ENCODE results near the gene SRGAP1.
A peak's percentile ranks its signal among the peaks of the same experiment; 100 is the strongest.

Gene SRGAP1

DNA sequence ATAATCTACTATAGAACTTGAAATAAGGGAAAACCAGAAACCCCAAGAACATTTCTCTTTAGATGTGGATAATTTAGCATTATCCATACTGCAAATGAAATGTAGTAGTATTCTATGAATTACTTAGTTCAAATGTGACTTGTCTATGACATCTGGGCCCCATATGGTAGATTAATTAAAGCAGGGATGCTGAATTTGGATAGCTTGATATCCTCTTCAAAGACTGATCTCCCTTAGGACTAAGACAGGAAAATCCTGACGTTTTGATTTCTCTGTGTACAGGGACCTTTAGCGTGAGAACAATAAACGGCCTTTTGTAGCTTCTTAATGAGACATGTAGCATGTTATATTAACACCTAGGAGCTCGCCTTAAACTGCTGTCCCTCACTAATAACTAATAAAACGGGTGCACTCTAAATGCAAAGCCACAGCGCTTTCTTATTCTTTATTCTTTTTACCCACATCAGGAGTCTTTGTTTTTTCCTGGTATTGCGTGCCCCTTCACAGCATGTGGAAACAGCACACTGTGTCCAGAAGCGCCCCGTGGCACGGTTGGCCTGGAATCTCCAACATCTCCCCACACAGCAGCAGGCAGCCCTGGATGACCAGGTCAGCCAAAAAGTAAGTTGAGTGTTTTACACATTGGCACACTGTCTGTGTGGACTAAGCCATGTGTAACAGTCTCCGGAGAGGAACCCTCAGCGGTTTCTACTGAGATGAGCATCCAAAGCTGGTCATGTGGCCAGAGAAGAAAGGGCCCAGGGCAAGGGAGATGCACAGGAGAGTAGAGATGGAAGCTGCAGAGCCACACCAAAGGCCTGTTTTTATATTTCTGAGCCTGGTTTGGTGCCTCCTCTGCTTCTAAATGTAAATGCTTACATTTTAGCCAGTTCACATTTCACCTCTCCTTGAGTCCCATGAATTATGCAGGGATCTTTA, 93.1 kb downstream of the SRGAP1 start:
- DNase-seq (ENCODE audit: low spot score), result no peak

GRCh38 chr12:63940310-63941005, 96.0 kb downstream of the SRGAP1 start:
- peak; percentile 69 for DNase-seq (ENCODE audit: low spot score)

- DNase-seq (ENCODE audit: low spot score), result no peak
Measured at GRCh38 chr12:63941166-63941800, 96.8 kb downstream of the SRGAP1 start.

DNA sequence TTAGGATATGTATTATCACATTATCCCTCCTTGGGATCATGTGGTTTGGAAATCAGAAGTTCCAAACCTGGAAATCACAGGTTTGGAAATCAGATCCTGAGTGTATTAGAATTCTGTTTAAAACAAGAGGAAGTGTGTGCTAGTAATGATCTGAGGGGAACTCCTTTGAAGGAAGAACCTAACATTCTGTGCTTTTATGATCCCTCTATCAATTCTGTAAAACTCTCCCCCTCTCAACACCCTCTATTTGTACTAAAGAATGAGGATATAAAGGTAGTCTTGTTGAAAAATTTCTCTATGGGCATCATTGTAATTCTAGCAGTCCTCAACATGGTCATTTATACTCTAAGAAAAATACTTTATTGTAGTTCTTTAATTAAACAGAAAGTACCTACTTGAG, 97.4 kb downstream of the SRGAP1 start:
- no peak for DNase-seq (ENCODE audit: low spot score)

DNA sequence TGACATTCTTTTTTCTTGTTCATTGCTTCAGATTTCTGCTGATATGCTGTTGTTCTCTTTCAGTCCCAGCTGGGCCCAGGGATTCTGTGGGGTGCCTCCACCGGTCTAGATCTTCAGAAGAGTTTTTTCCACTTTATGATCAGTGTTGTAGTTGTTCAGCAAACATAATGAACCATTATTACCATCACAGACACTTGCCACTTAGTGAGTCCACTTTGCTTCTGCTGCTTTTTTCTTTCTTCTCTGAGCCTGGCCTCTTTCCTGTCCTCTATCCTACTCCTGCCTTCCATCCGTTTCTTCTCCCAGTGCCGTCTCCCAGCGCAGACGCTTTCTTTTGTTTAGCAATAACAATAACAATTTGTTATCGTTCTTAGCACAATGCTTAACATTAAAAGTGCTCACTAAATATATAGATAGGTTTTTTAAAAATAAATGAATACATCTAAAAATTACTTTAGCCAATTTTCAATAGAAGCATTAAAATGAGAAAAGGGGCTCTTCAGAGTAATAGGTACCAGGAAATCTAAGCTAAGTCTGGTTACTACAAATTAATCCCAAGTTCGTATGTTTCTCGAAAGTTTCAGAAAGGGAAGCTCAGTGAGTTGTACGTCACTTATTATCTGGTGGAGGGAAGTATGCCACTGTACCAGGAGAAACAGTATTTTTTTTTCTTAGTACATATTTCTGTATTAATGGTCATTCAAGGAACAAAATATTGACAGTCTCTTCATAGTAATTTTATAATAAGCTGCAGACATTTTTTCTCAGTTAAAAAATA, 98.2 kb downstream of the SRGAP1 start:
- no peak for DNase-seq (ENCODE audit: low spot score)

- no peak for DNase-seq (ENCODE audit: low spot score)
Measured at GRCh38 chr12:63944034-63944579, 99.6 kb downstream of the SRGAP1 start.

- no peak for DNase-seq (ENCODE audit: low spot score)
Measured at GRCh38 chr12:63944586-63945228, 100.2 kb downstream of the SRGAP1 start.

GRCh38 chr12:63945777-63946176, 101.3 kb downstream of the SRGAP1 start:
- DNase-seq (ENCODE audit: low spot score), result no peak

- DNase-seq (ENCODE audit: low spot score), result no peak
Measured at GRCh38 chr12:63948211-63948610, 103.7 kb downstream of the SRGAP1 start.

GRCh38 chr12:63949902-63950301, 105.4 kb downstream of the SRGAP1 start:
- DNase-seq (ENCODE audit: low spot score), result peak; percentile 72

GRCh38 chr12:63952995-63953394, 108.5 kb downstream of the SRGAP1 start:
- DNase-seq (ENCODE audit: low spot score), result no peak

- no peak for DNase-seq (ENCODE audit: low spot score)
Measured at GRCh38 chr12:63955831-63956666, 111.5 kb downstream of the SRGAP1 start.

- no peak for DNase-seq (ENCODE audit: low spot score)
Measured at GRCh38 chr12:63957496-63957895, 113.0 kb downstream of the SRGAP1 start.

- DNase-seq (ENCODE audit: low spot score), result no peak
Measured at GRCh38 chr12:63958876-63959580, 114.5 kb downstream of the SRGAP1 start.

DNA sequence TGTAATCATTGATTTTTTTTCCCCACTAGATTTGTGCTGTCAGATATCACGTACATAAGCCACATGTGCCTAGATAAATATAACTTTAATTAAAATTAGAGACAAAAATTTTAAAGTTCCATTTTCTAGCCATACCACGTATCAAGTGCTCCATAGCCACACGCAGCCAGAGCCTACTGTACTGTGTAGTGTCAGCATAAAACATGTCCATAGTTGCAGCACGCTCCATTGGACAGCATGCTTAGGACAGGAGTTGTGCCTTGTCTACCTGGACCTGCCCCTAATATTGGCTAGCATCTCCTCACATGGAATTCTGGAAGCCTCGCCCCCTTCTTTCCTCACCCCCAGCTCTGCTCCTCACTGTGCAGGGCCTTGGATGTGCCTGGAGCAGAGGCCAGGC, 116.5 kb downstream of the SRGAP1 start:
- DNase-seq (ENCODE audit: low spot score), result no peak

- no peak for DNase-seq (ENCODE audit: low spot score)
Measured at GRCh38 chr12:63961543-63961942, 117.0 kb downstream of the SRGAP1 start.

DNA sequence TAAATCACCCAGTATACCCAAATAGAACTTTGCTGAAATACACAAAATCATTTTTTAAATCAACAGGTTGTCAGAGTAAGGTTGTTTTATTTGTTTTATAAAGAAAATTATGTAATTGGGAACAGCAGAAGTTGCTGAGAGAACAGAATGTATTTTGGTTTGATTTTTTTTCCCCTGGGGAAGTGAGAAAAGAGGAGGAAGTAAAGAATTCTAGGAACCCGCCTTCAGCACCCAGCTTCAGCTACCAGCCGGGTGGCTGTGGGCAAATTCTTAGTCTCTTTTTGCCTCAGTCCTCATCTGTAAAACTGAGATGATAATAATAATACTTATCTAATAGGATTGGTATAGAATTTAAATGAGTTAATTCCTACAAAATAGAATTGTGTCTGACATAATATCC, 119.4 kb downstream of the SRGAP1 start:
- no peak for DNase-seq (ENCODE audit: low spot score)

DNA sequence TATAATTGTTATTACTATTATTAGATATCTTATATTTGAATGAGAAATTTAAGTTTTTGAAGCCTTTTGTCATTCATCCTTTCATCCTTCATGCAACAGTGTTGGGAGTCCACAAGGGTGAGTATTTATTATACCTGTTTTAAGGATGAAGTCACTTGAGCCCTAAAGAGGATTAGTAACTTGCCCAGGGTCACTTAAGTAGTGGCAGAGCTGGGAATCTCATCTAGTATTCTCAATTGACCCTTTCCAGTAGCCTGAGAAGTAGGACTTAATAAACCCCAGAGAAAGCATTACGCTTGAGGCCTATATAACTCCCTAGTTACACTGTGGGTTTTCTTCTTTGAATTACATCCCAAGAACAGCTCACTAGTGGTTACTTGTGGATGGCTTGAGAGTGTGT, 119.8 kb downstream of the SRGAP1 start:
- DNase-seq (ENCODE audit: low spot score), result no peak

- no peak for DNase-seq (ENCODE audit: low spot score)
Measured at GRCh38 chr12:63965936-63966605, 121.6 kb downstream of the SRGAP1 start.
